ENCODE measurements around the gene HSPBP1.
"Not testable (repeated sequence)": the region's sequence is repeated elsewhere in the genome, so short reads cannot be mapped to it uniquely, and the experiment has no call there.

Gene HSPBP1

GRCh38 chr19:55279770-55280643 is at the start of gene HSPBP1:
Gene HSPBP1, minus strand, starts transcription at chr19:55280110. Its CDS starts 502 bp downstream, at chr19:55279608.
- DNase-seq (ENCODE audit: low read depth), result peak; percentile 94

GRCh38 chr19:55328774-55329318 is 48.9 kb upstream of the HSPBP1 start:
- not testable (repeated sequence) for DNase-seq (ENCODE audit: low read depth)

GRCh38 chr19:55325172-55325571 is 45.3 kb upstream of the HSPBP1 start, which contains the start of gene TMEM150B:
Gene TMEM150B, minus strand, starts transcription at chr19:55325341. Its CDS starts 4,305 bp downstream, at chr19:55321036.
- DNase-seq (ENCODE audit: low read depth), result no peak

- no peak for DNase-seq (ENCODE audit: low read depth)
Measured at GRCh38 chr19:55324662-55325061, 44.8 kb upstream of the HSPBP1 start.

GRCh38 chr19:55322204-55322885 is 42.4 kb upstream of the HSPBP1 start:
- no peak for DNase-seq (ENCODE audit: low read depth)

GRCh38 chr19:55321466-55322137 is 41.7 kb upstream of the HSPBP1 start:
- DNase-seq (ENCODE audit: low read depth), result no peak

GRCh38 chr19:55320844-55321419 is 41.0 kb upstream of the HSPBP1 start:
- DNase-seq (ENCODE audit: low read depth), result no peak

- DNase-seq (ENCODE audit: low read depth), result no peak
Measured at GRCh38 chr19:55319785-55320184, 39.9 kb upstream of the HSPBP1 start.

- DNase-seq (ENCODE audit: low read depth), result no peak
Measured at GRCh38 chr19:55316646-55317045, 36.7 kb upstream of the HSPBP1 start.

- DNase-seq (ENCODE audit: low read depth), result no peak
Measured at GRCh38 chr19:55315956-55316525, 36.1 kb upstream of the HSPBP1 start.

GRCh38 chr19:55314396-55314795 is 34.5 kb upstream of the HSPBP1 start:
- no peak for DNase-seq (ENCODE audit: low read depth)

GRCh38 chr19:55312621-55313512 is 33.0 kb upstream of the HSPBP1 start:
- no peak for DNase-seq (ENCODE audit: low read depth)

GRCh38 chr19:55311797-55312196 is 31.9 kb upstream of the HSPBP1 start:
- no peak for DNase-seq (ENCODE audit: low read depth)

GRCh38 chr19:55311397-55311796 is 31.5 kb upstream of the HSPBP1 start:
- DNase-seq (ENCODE audit: low read depth), result no peak

- DNase-seq (ENCODE audit: low read depth), result no peak
Measured at GRCh38 chr19:55310498-55310897, 30.6 kb upstream of the HSPBP1 start.

- no peak for DNase-seq (ENCODE audit: low read depth)
Measured at GRCh38 chr19:55309448-55309847, 29.5 kb upstream of the HSPBP1 start.

- DNase-seq (ENCODE audit: low read depth), result no peak
Measured at GRCh38 chr19:55308281-55308680, 28.4 kb upstream of the HSPBP1 start.

GRCh38 chr19:55306712-55307111 is 26.8 kb upstream of the HSPBP1 start:
- DNase-seq (ENCODE audit: low read depth), result no peak

- DNase-seq (ENCODE audit: low read depth), result no peak
Measured at GRCh38 chr19:55305983-55306562, 26.2 kb upstream of the HSPBP1 start.

GRCh38 chr19:55305491-55305890 is 25.6 kb upstream of the HSPBP1 start:
- peak; percentile 23 for DNase-seq (ENCODE audit: low read depth)
